ENCODE data around the gene PLEKHH1.
A peak's percentile ranks its signal among the peaks of the same experiment; 100 is the strongest.

The PLEKHH1 gene

GRCh38 chr14:67532606-67532997 is 488 bp upstream of the PLEKHH1 start:
- Histone ChIP-seq H4K20me1 (ENCODE audit: insufficient read depth, low read length) (no peaks in the 10 kb centered on the region), H3K79me2 (ENCODE audit: low read length) (no peaks in the 10 kb centered on the region), H3K4me3 (ENCODE audit: low read length) (peak overlapping the region; percentile 92), H3K4me1 (ENCODE audit: low read length) (peaks cover 7% of the 10 kb centered on the region), H3K36me3 (replicated peaks; ENCODE audit: low read depth, low read length) (no peaks in the 10 kb centered on the region), H3K9me3 (ENCODE audit: insufficient read depth, low read length) (no peaks in the 10 kb centered on the region), H3K4me2 (ENCODE audit: low read length) (peak overlapping the region; percentile 91), H2AFZ (ENCODE audit: low read depth, low read length) (peak overlapping the region; percentile 82), H3K9ac (ENCODE audit: low read length) (peak overlapping the region; percentile 55), H3K27me3 (ENCODE audit: low read depth, low read length) (peaks cover 64% of the 10 kb centered on the region), H3K27ac (ENCODE audit: low read length) (no peak overlapping the region)
- TF ChIP-seq CTCF (IDR thresholded peaks at IDR 0.05; ENCODE audit: low read depth, low read length) (no peak), EZH2phosphoT487 (IDR thresholded peaks at IDR 0.05; ENCODE audit: low read depth) (no peak)

GRCh38 chr14:67533754-67534085 is 630 bp downstream of the PLEKHH1 start:
- Histone ChIP-seq H3K4me3 (ENCODE audit: low read length) (peak overlapping the region; percentile 92), H3K79me2 (ENCODE audit: low read length) (no peaks in the 10 kb centered on the region), H3K27ac (ENCODE audit: low read length) (no peak overlapping the region), H4K20me1 (ENCODE audit: insufficient read depth, low read length) (no peaks in the 10 kb centered on the region), H3K9ac (ENCODE audit: low read length) (peak overlapping the region; percentile 55), H3K36me3 (replicated peaks; ENCODE audit: low read depth, low read length) (no peaks in the 10 kb centered on the region), H3K9me3 (ENCODE audit: insufficient read depth, low read length) (no peaks in the 10 kb centered on the region), H3K4me2 (ENCODE audit: low read length) (peak overlapping the region; percentile 91), H3K27me3 (ENCODE audit: low read depth, low read length) (peaks cover 59% of the 10 kb centered on the region), H3K4me1 (ENCODE audit: low read length) (peaks cover 7% of the 10 kb centered on the region), H2AFZ (ENCODE audit: low read depth, low read length) (peak overlapping the region; percentile 44; the same call in 1 of the 2 replicates)
- TF ChIP-seq CTCF (IDR thresholded peaks at IDR 0.05; ENCODE audit: low read depth, low read length) (no peak), EZH2phosphoT487 (IDR thresholded peaks at IDR 0.05; ENCODE audit: low read depth) (no peak)

- Histone ChIP-seq H4K20me1 (ENCODE audit: insufficient read depth, low read length) (no peaks in the 10 kb centered on the region), H3K4me1 (ENCODE audit: low read length) (peaks cover 7% of the 10 kb centered on the region), H3K79me2 (ENCODE audit: low read length) (no peaks in the 10 kb centered on the region), H3K27ac (ENCODE audit: low read length) (no peak overlapping the region), H3K9ac (ENCODE audit: low read length) (no peak overlapping the region), H3K27me3 (ENCODE audit: low read depth, low read length) (peaks cover 54% of the 10 kb centered on the region), H3K36me3 (replicated peaks; ENCODE audit: low read depth, low read length) (no peaks in the 10 kb centered on the region), H3K9me3 (ENCODE audit: insufficient read depth, low read length) (no peaks in the 10 kb centered on the region), H2AFZ (ENCODE audit: low read depth, low read length) (no peak overlapping the region), H3K4me2 (ENCODE audit: low read length) (no peak overlapping the region), H3K4me3 (ENCODE audit: low read length) (no peak overlapping the region)
- TF ChIP-seq CTCF (IDR thresholded peaks at IDR 0.05; ENCODE audit: low read depth, low read length) (no peak), EZH2phosphoT487 (IDR thresholded peaks at IDR 0.05; ENCODE audit: low read depth) (no peak)
Observed at GRCh38 chr14:67536087-67536486, 3.0 kb downstream of the PLEKHH1 start.

- no peak overlapping the region for H3K27ac ChIP-seq (ENCODE audit: low read length)
- H3K4me1 ChIP-seq (ENCODE audit: low read length), result peaks cover 11% of the 10 kb centered on the region; the same call in 1 of the 2 replicates
- no peak overlapping the region for H3K4me2 ChIP-seq (ENCODE audit: low read length)
- no peaks in the 10 kb centered on the region for H4K20me1 ChIP-seq (ENCODE audit: insufficient read depth, low read length)
- peaks cover 54% of the 10 kb centered on the region for H3K27me3 ChIP-seq (ENCODE audit: low read depth, low read length)
- no peaks in the 10 kb centered on the region for H3K36me3 ChIP-seq (replicated peaks; ENCODE audit: low read depth, low read length)
- no peaks in the 10 kb centered on the region for H3K9me3 ChIP-seq (ENCODE audit: insufficient read depth, low read length)
- TF ChIP-seq EZH2phosphoT487 (IDR thresholded peaks at IDR 0.05; ENCODE audit: low read depth) (no peak), CTCF (IDR thresholded peaks at IDR 0.05; ENCODE audit: low read depth, low read length) (no peak)
- no peaks in the 10 kb centered on the region for H3K79me2 ChIP-seq (ENCODE audit: low read length)
- no peak overlapping the region for H3K4me3 ChIP-seq (ENCODE audit: low read length)
- no peak overlapping the region for H2AFZ ChIP-seq (ENCODE audit: low read depth, low read length)
- H3K9ac ChIP-seq (ENCODE audit: low read length), result no peak overlapping the region
Observed at GRCh38 chr14:67537736-67538135, 4.6 kb downstream of the PLEKHH1 start.
